GM12873 (cell line): ENCODE measurements around the gene EXOC4.

Source experiments
- TF ChIP-seq, protein P1 (sequence below): IDR thresholded peaks from 2 replicates; pipeline ENCODE4 v1.5.1; 2012; ENCODE audit warnings: low read depth, mild to moderate bottlenecking, moderate library complexity, low read length, control low read depth; ENCODE audit not compliant: insufficient read depth; ENCODE audit errors: missing control alignments

The EXOC4 gene

DNA sequence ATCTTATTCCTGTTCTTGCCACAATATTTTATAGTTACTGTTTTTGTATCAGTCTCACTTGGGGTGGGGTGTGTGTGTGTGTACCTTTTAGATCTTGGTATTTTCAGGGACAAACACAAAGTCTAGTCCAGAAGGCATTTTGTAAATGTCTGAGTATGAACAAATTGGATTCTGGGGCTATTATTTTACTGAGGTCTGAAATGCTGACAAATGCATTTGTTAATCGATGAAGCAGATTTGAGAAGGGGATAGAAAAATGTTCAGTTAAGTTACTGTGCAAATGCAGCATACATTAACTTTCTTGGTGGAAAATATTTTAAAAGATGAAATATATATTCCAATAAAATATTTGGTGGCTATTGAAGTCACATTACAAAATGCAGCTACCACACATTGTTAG, 267.4 kb downstream of the EXOC4 start:
- TF ChIP-seq, protein P1, sequence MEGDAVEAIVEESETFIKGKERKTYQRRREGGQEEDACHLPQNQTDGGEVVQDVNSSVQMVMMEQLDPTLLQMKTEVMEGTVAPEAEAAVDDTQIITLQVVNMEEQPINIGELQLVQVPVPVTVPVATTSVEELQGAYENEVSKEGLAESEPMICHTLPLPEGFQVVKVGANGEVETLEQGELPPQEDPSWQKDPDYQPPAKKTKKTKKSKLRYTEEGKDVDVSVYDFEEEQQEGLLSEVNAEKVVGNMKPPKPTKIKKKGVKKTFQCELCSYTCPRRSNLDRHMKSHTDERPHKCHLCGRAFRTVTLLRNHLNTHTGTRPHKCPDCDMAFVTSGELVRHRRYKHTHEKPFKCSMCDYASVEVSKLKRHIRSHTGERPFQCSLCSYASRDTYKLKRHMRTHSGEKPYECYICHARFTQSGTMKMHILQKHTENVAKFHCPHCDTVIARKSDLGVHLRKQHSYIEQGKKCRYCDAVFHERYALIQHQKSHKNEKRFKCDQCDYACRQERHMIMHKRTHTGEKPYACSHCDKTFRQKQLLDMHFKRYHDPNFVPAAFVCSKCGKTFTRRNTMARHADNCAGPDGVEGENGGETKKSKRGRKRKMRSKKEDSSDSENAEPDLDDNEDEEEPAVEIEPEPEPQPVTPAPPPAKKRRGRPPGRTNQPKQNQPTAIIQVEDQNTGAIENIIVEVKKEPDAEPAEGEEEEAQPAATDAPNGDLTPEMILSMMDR, result no peak

DNA sequence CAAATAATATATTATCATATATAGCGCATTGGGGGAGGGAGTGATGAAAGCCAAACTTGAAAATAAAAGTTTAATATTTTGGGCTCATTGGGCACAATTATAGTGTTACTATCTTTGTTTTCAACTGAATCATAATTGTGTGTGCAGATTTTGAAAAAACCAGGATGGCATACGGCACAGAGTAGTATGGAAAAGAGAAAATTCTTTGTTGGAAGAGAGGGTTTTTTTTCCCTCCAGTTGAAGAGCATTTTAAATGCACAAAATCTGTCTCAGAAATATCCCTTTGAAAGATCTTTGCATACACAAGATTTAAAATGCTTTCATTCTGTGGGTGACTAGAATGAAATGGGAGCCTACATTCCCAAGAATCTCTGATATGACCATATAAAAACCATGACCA, 269.6 kb downstream of the EXOC4 start:
- TF ChIP-seq, protein P1, result no peak

GRCh38 chr7:133528796-133529195, 275.9 kb downstream of the EXOC4 start:
- TF ChIP-seq, protein P1, result no peak

GRCh38 chr7:133529861-133530260, 277.0 kb downstream of the EXOC4 start:
- TF ChIP-seq, protein P1, result no peak

DNA sequence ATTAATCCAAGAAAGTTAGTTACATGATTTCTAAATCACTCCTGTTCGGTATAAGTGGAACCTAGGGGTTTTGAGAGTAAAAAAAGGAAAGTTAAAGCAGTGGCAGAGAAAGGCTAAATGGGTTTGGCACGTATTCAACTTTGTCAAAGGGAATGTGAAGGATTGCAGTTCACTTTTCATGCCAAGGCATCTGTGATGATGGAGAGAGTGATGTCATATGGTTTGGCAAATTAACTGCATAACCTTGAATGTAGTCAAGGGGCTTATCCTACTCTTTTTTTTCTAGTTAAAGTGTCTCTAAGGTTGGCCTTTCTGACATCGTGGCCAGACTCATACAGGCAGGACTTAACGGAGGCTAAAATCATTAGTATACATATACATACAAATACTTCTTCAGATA, 277.8 kb downstream of the EXOC4 start:
- TF ChIP-seq, protein P1, result no peak

DNA sequence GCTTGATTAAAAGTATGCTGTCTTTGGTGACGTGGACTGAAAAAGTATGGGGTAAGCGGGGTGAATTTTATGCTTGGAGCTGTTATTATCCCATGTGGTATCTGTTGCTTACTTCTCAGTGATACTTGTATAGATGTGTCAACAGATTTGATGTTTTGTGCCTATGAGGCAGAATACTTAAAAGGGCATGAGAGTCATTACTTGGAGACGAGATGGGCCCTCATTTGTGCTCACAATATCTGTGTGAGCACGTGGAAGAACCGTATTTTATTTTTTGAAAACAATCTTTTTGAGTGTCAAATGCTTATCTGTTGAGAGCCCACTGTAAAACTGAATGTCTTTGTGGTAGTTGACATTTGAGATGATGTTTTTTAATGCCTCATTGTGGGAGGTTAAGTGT, 281.9 kb downstream of the EXOC4 start:
- TF ChIP-seq, protein P1, result no peak

- TF ChIP-seq, protein P1, result no peak
Observed at GRCh38 chr7:133535308-133535707, 282.4 kb downstream of the EXOC4 start.
